A673 (cell line): ENCODE data around the gene GALM.

Experiments used
- CTCF ChIP-seq: fragments of 300-800, 200-600 bp; sonication (generic); conservative IDR thresholded peaks from 2 replicates; pipeline ENCODE4 v1.5.1; 2017; ENCODE audit warnings: low read depth, mild to moderate bottlenecking, antibody characterized with exemption, low read length, moderate library complexity, mixed read lengths
- EZH2 ChIP-seq: fragments of 200-600 bp; sonication (generic); IDR thresholded peaks from 2 replicates; pipeline ENCODE4 v1.6.1; 2017; ENCODE audit warnings: borderline replicate concordance, low read depth, mild to moderate bottlenecking, mixed read lengths, antibody characterized with exemption, low read length; ENCODE audit not compliant: poor library complexity, severe bottlenecking

GRCh38 chr2:38750011-38750890, 84.3 kb downstream of the GALM start:
- no peak for TF ChIP-seq CTCF
- TF ChIP-seq EZH2, result no peak
